Activated naive CD4-positive, alpha-beta T cell (primary cell): ENCODE measurements around the gene SHANK3.
"Not testable (repeated sequence)": the region's sequence is repeated elsewhere in the genome, so short reads cannot be mapped to it uniquely, and the experiment has no call there.

Experiments used
- DNase-seq, 4 experiments: peaks; one replicate each; lab custom pipeline; 2025; lab: John Stamatoyannopoulos, UW

Gene SHANK3

DNA sequence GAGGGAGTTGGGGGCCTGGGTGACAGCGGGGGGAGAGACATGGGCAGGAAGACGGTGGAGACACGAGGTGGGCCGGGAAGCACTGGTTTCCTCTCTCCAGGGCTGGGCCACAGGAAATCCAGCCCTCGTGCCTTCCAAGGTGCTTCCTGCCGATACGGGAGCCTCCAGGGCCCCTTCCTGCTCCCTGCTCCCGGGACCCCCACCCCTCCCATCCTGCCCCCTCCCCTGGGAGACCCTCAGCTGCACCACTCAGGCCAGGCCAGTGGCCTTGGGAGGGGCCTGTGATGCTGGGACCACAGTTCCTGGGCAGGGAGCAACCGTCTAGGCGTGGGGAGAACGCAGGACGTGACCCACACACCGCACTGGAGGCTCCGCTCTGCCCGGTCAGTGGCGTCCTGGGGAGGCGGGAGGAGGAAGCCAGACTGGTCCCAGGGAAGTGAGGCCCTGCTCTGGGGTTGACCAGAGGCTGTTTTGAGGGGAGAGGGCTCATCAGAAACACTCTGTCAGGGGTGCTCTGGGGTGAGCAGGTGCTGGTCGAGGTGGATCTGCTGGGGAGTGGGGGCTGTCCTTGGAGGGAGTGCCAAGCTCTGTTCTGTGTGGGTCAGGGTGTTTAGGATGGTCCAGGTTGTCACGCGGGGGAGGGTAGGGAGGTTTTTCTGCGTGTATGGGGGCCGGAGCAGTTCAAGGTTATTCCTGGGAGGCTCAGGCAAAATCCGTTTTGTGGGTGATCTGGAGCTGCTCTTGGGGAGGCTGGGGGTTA, at the start of gene SHANK3:
Gene SHANK3, plus strand, starts transcription at position 353 of the 760 bp plus-strand sequence.
- DNase-seq = no peak

DNA sequence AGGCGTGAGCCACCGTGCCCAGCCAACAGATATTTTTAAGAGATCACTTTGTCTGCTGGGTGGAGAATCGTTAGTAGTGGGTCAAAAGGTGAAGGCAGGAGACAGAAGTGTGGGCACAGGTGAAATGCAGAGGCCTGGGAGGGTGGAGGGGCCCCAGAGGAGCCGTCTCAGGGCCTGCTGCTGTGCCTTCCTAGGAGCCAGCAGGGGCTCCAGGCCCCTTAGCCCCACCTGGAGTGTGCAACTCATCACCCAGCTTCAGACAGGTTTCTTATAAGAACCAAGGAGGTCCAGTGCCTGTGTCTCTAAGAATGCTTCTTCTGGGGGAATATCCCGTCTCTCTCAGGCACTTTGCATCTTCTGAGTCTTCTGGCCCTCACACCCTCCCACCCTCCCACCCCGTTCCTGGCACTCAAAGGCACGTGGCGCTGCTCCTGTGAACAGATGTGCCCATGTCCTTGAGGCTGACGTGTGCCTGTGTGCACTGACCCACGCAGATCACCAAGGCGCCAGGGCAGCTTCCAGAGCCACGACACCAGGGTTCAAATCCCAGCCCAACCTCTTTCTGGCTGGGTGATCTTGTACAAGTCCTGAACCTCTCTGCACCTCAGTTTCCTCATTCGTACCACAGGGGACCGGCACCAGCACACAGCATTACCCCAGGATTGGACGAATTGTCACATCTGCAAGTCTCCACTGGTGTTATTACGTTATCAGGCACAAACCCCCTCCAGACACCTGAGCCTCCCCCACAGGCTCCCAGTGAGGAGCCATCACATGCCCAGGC, 48.1 kb upstream of the SHANK3 start:
- no peak for DNase-seq

DNA sequence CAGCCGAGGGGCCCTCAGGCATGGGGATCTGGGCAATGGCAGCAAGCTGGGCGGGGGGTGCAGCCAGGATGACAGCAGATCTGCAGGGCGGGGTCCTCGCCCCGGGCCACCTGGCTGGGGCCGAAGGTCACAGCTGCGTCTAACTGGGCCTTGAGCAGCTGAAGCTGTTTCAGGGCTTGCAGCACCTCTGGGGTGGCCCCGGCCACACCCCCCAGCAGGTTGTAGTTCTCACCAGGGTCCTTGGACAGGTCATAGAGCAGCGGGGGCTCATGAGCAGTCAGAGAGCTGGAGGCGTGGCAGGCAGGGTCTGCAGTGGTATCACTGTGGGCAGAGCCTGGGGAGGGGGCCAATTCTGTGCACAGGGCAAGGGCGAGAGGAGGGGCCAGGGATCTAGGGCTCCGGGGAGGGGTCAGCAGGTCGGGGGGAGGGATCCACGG, 47.5 kb upstream of the SHANK3 start:
- no peak for DNase-seq

DNA sequence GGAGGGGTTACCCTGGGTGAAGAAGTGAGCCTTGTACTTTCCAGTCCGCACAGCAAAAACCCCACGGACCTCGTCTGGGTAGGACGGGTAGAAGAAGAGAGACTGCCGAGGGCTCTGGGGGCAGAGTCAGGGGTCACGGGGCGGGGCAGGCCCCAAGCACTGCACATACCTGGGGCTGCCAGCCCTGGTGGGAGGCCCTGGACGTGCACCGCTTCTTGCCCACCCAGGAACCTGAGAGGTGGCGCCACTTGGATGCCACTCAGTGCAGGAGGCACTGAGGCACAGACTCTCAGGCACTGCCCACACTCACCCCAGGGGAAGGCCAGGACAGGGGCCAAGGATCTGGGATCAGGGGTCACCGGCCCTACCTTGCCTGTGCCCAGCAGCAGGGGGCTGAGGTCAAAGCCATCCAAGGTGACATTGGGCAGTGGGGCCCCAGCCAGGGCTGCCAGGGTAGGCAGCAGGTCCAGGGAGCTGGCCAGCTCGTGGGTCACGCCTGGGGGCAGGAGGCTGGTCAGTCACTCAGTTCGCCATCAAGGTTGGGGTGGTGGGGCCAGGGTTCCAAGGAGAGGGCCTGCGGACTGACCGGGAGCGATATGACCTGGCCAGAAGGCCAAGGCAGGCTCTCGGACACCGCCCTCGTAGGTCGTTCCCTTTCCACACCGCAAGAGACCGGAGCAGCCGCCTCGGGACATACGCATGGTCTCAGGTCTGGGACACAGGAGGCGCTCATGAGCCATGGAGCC, 46.9 kb upstream of the SHANK3 start:
- DNase-seq = no peak

DNA sequence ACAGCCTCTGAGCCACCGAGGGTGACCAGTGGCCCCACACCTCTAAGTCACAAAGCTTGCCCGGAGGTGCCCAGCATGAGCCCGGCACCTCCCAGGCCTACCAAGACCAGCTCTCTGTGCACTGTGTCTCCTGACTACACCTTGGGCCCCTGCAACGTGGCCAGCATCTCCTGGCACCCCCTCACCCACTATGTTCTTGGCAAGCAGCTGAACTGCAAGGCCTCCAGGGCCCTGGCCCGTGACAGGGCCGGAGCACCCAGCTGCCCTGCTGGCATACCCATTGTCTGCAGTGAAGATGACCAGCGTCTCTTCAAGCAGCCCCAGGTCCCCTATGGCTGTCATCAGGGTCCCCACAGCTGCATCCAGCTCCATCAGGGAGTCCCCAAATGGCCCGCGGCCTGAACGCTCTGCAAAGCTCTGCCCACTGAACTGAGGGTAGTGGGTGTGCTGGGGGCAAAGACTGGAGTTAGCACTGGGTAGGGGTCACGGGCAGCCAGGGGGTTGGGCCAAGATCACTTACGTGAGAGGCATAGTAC, 46.2 kb upstream of the SHANK3 start:
- DNase-seq = no peak

DNA sequence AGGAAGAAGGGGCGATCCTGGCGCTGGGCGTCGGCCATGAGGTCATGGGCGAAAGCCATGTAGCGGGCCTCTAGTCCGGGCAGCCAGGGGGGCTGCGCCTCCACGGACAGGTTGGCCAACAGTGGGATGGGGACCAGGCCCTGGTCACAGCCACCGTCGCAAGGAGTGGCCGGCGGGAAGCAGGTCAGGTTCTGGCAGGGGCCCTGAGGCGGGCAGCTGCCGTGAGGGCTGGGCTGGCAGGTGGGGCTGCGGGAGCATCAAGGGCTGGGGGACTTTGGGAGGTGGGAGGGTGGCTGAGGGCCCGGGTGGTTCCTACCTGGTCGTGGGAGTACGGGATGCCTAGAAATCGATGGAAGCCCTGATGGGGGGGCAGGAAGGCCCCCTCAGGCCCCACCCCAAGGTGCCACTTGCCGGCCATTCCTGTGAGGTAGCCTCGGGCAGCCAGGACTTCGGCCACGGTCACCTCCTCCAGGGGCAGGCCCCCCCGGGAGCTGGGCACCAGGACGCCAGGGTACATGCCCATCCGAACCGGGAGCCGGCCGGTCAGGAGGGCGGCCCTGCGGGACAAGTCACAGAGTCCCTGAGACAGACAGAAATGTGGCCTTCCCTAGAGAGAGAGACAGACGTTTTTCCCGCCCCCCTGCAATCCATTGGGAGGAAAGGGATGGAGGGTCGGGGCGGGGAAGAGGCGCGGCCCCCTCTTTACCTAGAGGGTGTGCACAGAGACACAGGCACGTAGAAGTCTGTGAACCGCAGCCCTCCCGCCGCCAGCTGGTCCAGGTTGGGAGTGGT, 45.6 kb upstream of the SHANK3 start:
- no peak for DNase-seq

DNA sequence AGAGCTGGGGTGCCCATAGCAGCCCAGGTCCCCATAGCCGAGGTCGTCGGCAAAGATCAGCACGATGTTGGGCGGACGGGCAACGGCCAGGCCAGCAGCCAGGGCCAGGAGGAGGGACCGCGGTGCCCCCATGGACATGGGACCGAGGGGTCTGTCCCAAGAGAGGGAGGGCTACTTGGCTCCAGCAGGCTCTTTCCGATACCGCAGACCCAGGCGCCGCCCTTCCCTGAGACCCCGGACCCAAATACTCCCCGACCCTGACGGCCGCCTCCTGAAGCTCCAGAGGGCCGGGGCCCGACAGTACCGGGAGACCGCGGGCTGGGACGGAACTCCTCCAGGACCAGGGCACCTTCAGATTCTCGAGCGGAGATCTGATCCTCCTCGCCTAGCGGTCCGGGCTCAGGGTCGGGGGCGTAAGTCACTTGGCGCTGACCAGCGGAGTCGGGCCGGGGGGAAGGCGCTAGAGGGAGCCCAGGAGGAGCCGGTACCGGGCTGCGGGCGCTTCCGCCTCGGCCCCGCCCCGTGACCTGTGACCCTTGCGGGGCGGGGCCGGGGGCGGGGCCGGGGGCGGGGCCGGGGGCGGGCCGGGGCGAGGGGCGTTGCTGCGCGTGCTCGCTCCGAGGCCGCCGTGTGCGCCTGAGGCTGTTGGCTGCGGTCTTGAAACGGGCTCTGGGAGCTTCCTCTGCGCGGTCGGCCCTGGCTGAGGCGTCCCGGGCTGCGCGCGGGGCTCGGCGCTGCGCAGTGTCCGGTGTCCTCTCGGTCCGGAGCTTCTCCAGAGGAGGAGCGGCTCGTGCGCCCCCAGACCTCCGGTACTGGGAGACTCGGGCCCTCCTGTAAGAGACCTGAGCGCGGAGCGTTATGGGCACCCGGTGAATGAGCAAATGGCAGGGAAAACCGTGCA, 44.7 kb upstream of the SHANK3 start, which contains the start of gene ARSA:
Gene ARSA, minus strand, starts transcription at position 511 of the 901 bp plus-strand sequence. Its CDS starts 373 bp downstream, at position 138.
- DNase-seq = peak; percentile 27 to 66 (median 56)

DNA sequence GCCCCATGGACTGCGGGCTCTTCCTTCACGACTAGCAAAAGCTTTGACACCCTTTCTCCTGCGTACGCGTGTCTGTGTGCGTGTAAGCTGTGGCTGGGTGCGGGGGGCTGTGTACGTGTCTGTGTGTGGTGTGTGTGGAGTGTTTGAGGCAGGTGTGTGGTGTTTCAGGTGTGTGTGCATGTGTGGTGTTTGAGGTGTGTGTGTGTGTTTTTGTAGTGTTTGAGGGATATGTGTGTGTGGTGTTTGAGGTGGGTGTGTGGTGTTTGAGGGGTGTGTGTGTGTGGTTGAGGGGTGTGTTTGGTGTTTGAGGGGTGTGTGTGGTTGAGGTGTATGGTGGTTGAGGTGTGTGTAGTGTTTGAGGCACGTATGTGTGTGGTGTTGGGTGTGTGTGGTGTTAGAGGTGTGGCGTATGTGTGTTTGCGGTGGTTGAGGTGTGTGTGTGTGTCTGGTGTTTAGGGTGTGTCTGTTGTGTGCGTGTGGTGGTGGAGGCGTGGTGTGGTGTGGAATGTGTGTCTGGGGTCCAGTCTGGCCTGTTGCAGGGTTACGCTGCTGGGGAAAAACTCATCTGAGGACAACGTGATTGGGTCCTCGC, 44.0 kb upstream of the SHANK3 start:
- no peak for DNase-seq

DNA sequence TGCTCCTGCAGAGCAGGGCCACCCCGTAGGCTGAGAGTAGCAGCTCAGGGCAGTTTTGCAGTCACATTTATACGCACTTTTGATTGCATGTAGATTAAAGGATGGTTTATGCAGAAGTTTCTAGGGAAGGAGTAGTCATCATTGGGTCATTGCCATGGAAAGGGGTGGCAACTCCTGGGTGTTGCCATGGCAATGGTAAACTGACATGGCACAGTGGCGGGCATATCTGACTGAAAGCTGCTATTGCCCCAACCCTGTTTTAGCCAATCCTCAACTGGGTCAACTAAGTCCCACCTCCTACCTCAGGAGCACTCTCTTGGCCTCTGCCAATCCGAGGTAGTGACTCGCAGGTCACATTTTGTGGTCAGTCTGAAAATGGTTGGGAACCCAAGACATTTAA, 42.2 kb upstream of the SHANK3 start:
- DNase-seq = no peak

DNA sequence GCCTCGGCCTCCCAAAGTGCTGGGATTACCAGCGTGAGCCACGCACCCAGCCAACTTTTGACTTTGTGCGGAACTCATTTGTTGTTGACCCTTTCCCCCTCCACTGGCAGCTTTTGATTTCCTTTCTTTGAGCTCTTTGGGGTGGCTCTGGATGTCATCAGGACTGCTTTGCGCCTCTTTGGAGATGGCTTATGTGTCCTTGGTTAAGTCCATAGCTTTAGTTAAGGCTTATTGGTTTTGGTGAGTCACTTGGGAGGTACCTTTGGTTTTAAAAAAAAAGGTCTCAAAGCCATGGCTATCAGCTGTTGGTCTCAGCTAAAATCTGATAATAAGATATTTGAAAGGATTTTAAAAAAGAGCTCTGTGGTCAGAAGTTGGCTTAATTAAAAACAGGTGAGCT, 39.5 kb upstream of the SHANK3 start:
- no peak for DNase-seq

DNA sequence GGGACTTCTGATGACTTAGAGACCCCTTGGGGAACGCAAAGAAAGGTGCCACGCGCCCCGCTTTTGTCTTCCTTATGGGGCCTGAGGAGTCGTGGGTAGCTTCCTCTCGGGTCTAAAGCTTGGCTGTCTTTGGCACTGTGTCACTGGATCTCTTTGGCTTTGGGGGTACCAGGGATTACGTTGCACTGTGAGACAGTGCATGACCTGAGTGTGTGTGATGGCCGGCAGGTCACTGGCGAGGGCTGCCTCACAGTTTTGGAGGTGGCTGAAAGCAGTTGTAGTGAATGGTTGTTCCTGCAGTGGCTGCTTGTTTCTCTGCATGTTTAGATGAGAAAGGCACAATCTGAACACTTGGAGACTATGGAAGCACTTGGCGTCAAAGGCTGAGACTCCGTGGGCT, 38.9 kb upstream of the SHANK3 start:
- DNase-seq = no peak

DNA sequence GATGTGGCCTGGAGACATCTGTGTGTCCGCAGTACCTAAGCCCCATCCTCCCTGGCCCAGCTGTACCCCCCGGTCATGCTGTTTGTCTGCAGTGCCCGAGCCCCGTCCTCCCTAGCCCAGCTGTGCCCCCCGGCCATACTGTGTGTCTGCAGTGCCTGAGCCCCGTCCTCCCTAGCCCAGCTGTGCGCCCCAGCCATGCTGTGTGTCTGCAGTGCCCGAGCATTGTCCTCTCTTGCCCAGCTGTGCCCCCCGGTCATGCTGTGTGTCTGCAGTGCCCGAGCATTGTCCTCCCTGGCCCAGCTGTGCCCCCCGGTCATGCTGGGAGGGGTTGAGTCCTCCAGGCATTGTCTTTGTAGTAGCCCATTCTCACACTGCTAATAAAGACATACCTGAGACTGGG, 37.0 kb upstream of the SHANK3 start:
- DNase-seq = no peak

DNA sequence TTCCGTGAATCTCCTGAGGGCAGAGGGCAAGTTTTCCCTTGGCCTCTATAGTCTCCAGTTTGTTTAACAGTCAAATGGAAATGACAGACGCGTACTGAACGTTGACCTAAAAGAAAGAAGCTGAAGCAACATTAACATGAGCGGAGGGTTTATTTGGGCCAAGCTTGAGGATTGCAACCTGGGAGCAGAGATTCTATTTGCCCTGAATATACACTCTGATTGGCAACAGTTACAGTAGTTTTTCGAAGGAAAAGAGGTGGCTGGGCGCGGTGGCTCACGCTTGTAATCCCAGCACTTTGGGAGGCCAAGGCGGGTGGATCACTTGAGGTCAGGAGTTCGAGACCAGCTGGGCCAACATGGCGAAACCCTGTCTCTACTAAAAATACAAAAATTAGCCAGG, 32.3 kb upstream of the SHANK3 start:
- DNase-seq = not testable (repeated sequence)

DNA sequence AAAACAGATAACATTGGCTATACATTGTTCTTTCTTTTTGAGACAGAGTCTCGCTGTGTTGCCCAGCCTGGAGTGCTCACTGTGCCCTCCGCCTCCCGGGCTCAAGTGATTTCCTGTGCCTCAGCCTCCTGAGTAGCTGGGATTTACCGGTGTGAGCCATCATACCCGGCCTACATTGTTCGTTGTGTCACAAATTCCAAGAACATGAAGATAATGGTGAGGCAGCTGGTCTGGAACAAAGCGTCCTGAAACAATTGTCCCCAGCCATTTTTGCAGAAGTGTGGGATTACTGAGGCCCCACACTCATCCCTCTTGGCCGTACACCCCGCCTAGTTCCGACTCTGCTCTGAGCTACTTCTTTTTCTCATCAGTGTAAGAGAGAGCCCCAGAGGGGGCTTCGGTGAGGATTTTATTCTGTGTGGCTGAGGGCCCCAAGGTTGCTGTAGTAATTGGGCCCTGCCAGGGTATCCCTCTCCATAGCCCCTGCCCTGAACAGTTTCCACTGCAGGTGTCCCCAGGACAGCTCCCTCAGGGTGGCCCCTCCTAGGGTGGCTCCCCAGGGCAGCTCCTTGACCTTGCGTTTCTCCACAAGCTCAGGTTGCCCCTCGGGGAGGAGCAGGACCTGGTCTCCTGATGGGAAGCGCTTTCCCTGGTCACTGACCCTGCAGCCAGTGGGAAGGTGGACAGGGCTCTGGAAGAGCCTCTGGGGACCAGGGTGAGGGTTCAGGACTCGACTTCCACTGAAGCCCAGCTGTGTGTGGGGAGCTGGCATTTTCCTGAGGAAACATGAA, 31.6 kb upstream of the SHANK3 start:
- DNase-seq = no peak

DNA sequence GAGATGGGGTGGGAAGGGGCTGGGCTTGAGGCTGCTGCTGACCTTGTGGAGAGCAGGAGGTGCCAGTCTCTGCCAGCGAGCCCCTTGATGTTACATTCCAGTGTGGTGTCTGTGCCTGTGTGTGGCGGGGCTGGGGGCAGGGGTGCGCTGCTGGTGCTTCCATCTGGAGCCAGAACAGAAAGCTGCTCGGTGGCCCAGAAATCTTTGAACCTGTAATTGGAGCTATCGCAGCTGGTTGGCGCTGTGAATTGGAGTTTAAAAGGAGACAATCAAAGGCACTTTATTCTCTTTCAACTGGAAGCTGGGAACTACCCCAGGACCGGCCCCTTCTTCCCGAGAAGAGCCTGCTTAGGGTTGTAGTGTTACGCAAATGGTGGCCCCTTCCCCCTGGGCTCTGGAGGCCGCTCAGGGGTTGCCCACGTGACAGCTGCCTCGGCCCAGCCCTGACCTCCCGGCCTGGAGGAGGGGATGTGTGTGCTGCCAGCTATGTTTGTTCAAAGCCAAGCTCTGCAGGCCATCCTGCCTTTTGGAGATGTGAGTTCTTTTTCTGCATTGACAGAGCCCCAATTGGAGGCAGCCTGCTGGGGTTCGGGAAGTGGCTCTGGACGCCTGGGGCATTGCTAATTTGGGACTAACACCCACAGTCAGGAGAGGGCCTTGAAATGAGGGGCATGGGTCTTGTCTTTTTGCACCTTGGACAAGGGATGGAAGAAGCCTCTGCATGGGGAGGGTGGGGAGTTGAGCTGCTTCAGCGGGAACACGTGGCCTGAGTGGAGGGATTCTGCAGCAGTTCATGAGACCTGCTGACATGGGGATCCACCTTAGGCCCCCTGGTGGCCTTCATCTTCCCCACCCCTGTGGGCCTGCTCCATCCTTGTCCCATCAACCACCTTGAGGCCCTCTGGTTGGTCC, 30.7 kb upstream of the SHANK3 start:
- no peak for DNase-seq

DNA sequence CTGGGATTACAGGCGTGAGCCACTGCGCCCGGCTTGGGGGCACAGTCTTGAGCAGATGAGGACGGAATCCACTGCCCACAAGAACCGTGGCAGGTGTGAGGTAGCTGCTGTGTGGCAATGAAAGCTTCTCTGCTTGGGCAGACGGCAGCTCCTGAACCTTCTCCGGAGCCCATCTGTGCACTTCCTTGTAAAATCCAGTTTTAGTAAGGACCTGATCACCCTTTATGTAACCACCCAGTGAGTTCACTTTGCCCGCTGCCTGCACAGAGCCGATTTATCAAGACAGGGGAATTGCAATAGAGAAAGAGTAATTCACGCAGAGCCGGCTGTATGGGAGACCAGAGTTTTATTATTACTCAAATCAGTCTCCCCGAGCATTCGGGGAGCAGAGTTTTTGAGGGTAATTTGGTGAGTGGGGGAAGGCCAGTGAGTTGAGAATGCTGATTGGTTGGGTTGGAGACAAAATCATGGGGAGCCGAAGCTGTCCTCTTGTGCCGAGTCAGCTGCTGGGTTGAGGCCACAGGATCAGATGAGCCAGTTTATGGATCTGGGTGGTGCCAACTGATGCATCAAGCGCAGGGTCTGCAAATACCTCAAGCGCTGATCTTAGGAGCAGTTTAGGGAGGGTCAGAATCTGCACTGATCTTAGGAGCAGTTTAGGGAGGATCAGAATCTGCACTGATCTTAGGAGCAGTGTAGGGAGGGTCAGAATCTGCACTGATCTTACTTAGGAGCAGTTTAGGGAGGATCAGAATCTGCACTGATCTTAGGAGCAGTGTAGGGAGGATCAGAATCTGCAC, 29.4 kb upstream of the SHANK3 start:
- DNase-seq = not testable (repeated sequence)

DNA sequence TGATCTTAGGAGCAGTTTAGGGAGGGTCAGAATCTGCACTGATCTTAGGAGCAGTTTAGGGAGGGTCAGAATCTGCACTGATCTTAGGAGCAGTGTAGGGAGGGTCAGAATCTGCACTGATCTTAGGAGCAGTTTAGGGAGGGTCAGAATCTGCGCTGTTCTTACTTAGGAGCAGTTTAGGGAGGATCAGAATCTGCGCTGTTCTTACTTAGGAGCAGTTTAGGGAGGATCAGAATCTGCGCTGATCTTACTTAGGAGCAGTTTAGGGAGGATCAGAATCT, 28.9 kb upstream of the SHANK3 start:
- not testable (repeated sequence) for DNase-seq
